ENCODE measurements around the gene AGBL3. TPM values are rescaled to one million over a fixed set of nuclear protein-coding genes. Genes with fewer than 3 reads are reported as not detected.

AGBL3 gene
- total and polyA plus RNA-seq, 2 experiments from 2014 or later, result 3.2 to 5.6 TPM

GRCh38 chr7:134999136-134999535 lies 12.8 kb downstream of the AGBL3 start (continued):
- TF ChIP-seq EZH2phosphoT487 (IDR thresholded peaks at IDR 0.05; ENCODE audit: unreplicated experiment), result no peak
- TF ChIP-seq EZH2 (IDR thresholded peaks at IDR 0.05; ENCODE audit: low read depth, unreplicated experiment), result no peak
- no peak for TF ChIP-seq JUNB (IDR thresholded peaks at IDR 0.05; ENCODE audit: unreplicated experiment)

- Mint-ChIP-seq H3K9me3 (no peaks in the 10 kb centered on the region), H3K4me1 (no peaks in the 10 kb centered on the region), H3K27ac (no peak overlapping the region), H3K4me3 (no peak overlapping the region), H3K36me3 (ENCODE audit: low read depth) (peaks cover 5% of the 10 kb centered on the region; the same call in 2 of the 3 replicates), H3K27me3 (ENCODE audit: insufficient read depth, low read depth, poor library complexity) (no peaks in the 10 kb centered on the region)
- DNase-seq (ENCODE audit: low spot score) (no peak), ATAC-seq (no peak)
- Histone ChIP-seq H3K4me1 (ENCODE audit: insufficient read depth) (no peaks in the 10 kb centered on the region), H2AFZ (no peak overlapping the region), H3K27me3 (ENCODE audit: insufficient read depth) (no peaks in the 10 kb centered on the region), H3K4me3 (no peak overlapping the region), H3K27ac (ENCODE audit: low read depth) (no peak overlapping the region), H4K20me1 (replicated peaks; ENCODE audit: insufficient read depth) (no peaks in the 10 kb centered on the region), H3K79me2 (replicated peaks; ENCODE audit: insufficient read depth) (no peaks in the 10 kb centered on the region), H3K36me3 (ENCODE audit: insufficient read depth) (no peaks in the 10 kb centered on the region), H3K9me2 (ENCODE audit: insufficient read depth) (no peaks in the 10 kb centered on the region; the same call in 1 of the 2 replicates), H3K4me2 (no peak overlapping the region), H3F3A (replicated peaks; ENCODE audit: low read depth) (no peaks in the 10 kb centered on the region)
- TF ChIP-seq POLR2AphosphoS5 (IDR thresholded peaks at IDR 0.05; ENCODE audit: low read depth), result no peak
- TF ChIP-seq ZNF462 (CRISPR knock-in tag; IDR thresholded peaks at IDR 0.05), result no peak
- no peak for TF ChIP-seq ZNF114 (CRISPR knock-in tag; IDR thresholded peaks at IDR 0.05)
- TF ChIP-seq EZH2phosphoT487 (IDR thresholded peaks at IDR 0.05; ENCODE audit: unreplicated experiment), result no peak
- no peak for TF ChIP-seq EZH2 (IDR thresholded peaks at IDR 0.05; ENCODE audit: low read depth, unreplicated experiment)
- TF ChIP-seq CTCF (conservative IDR thresholded peaks at IDR 0.05; ENCODE audit: low read depth in 2 of 2), result no peak
- no peak for TF ChIP-seq REST (IDR thresholded peaks at IDR 0.05; ENCODE audit: unreplicated experiment)
- no peak for TF ChIP-seq ETS1 (IDR thresholded peaks at IDR 0.05)
- TF ChIP-seq ZNF331 (CRISPR knock-in tag; IDR thresholded peaks at IDR 0.05; ENCODE audit: low read depth), result no peak
- no peak for TF ChIP-seq NANOG (IDR thresholded peaks at IDR 0.05; ENCODE audit: borderline replicate concordance)
- no peak for TF ChIP-seq JUNB (IDR thresholded peaks at IDR 0.05; ENCODE audit: unreplicated experiment)
These were observed 15.3 kb downstream of the AGBL3 start for GRCh38 chr7:135001390-135002165.
